ENCODE results near the gene MCTP1.

DNA sequence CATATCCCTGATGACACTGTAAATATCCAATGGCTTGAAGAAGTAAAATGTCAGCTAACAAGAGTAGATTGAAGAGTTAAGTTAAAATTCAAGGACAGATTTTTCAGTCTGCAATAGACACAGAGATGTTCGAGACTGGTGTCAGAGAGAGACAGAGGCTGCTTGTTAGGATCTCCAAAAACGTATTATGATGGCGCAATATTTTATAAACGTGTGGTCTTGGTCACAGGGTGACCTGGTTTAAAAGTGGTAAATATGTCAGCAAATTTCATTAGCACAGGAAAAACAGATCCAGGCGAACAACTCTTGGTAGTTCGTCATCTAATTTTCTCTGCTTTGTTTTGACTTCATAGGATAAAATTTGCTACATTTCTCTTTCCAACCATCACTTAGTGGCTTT, 317.4 kb downstream of the MCTP1 start:
- TF ChIP-seq, protein P1, sequence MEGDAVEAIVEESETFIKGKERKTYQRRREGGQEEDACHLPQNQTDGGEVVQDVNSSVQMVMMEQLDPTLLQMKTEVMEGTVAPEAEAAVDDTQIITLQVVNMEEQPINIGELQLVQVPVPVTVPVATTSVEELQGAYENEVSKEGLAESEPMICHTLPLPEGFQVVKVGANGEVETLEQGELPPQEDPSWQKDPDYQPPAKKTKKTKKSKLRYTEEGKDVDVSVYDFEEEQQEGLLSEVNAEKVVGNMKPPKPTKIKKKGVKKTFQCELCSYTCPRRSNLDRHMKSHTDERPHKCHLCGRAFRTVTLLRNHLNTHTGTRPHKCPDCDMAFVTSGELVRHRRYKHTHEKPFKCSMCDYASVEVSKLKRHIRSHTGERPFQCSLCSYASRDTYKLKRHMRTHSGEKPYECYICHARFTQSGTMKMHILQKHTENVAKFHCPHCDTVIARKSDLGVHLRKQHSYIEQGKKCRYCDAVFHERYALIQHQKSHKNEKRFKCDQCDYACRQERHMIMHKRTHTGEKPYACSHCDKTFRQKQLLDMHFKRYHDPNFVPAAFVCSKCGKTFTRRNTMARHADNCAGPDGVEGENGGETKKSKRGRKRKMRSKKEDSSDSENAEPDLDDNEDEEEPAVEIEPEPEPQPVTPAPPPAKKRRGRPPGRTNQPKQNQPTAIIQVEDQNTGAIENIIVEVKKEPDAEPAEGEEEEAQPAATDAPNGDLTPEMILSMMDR (IDR thresholded peaks at IDR 0.05; ENCODE audit: poor library complexity), result no peak
- TF ChIP-seq EZH2phosphoT487 (IDR thresholded peaks at IDR 0.05; ENCODE audit: low read depth, severe bottlenecking, unreplicated experiment), result no peak

Data from hepatocyte (in vitro differentiated cells).